Skin epidermis (tissue), 12 donors: Measurements from ENCODE around the gene PDZD2.

ENCODE experiments used
- H3K27ac ChIP-seq, 21 experiments: fragments of 200-600 bp; sonication (generic) in 11 of 21; one replicate each; pipeline ENCODE4 v1.5.0; 2020; ENCODE audit warnings: mild to moderate bottlenecking in 3 of 21, inconsistent platforms in 2 of 21, moderate library complexity in 2 of 21
- H3K4me3 ChIP-seq, 7 experiments: fragments of 200-600 bp; sonication (generic) in 2 of 7; one replicate each; pipeline ENCODE4 v1.5.0; 2020; ENCODE audit warnings: inconsistent platforms in 2 of 7, mild to moderate bottlenecking in 2 of 7, moderate library complexity in 1 of 7

Gene PDZD2

DNA sequence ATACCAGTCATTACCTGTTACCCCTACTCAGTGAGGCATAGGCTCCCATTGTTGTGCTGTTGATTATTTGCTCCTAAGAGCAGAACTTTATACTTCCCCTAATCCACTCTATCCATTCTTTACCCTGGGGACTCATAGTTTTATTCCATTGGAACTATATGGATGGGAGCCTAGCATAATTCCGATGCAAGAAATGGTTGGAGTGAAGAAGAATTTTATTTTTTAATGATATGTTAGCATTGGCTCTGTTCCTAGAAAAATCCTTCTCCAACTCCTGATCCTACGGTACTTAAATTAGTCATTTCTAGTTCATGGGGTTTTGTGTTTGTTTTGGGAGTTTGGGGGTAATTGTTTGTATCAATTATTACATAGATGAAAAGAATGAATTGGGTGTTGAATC is 343.7 kb downstream of the PDZD2 start:
- Histone ChIP-seq H3K27ac (no peak overlapping the region), H3K4me3 (no peak overlapping the region)

- no peak overlapping the region for H3K27ac ChIP-seq
- no peak overlapping the region for H3K4me3 ChIP-seq
Observed at GRCh38 chr5:31983851-31984250, 344.9 kb downstream of the PDZD2 start.

DNA sequence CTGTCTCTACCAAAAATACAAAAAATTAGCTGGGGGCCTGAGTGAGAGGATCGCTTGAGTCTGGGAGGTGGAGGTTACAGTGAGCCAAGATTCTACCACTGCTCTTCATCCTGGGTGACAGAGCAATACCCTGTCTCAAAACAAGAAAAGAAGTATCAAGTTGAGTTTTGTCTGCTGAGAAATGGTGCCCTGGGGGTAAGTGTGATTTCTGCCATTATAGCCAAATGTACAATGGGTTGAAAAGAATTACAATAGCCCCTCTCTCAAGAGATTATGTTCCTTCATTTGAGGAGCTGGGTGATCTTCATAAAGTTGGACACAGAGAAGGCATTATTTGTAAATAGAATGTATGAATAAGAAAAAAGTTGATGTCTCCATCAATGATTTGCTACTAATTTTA is 345.8 kb downstream of the PDZD2 start:
- Histone ChIP-seq H3K4me3 (no peak overlapping the region), H3K27ac (no peak overlapping the region)

DNA sequence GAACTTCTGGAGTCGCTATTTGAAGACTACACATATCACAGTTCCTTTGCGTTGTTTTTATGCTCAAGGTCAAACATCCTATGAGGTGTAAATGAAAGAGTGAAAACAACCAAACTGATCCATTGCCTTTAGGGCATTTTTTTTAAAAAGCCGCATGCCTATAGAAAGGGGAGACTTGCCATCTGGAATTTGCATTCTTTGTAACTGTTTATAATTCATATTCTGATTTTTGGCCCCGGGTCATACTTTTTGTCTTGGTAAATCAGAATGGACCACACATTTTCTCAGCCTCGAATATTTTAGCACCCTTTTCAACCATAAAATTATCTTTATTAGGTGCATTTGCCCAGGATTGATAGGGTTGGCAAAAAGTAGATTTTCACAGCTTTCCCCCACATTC is 347.2 kb downstream of the PDZD2 start:
- Histone ChIP-seq H3K4me3 (no peak overlapping the region), H3K27ac (no peak overlapping the region)

- Histone ChIP-seq H3K4me3 (no peak overlapping the region), H3K27ac (no peak overlapping the region)
Observed at GRCh38 chr5:31987985-31988710, 349.2 kb downstream of the PDZD2 start.

DNA sequence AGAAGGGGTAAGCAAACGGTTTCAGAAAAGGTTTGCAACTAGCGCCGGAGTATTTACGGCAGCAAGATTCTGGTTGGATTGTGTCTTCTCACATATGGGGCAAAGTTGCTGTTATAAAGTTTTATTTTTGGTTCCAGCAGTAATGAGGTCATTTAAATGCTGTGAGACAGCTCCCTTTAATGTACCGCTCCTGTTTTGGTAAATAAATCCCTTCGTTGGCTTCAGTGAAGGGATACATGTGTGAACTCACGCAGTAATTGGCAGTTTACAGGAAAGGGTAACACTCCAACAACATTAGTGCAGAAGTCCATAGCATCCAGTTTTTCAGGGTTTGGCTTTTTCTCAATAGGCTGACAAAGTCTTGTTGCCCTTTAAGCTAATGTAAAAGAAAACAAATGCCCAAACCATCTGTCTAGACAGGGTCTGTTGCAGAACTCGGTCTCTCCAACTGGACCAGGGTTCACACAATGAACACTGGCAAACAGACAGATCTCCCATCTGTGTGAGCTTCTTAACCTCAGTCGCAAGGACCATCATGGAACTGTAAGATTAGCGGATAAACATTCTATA is 351.2 kb downstream of the PDZD2 start:
- no peak overlapping the region for H3K4me3 ChIP-seq

GRCh38 chr5:31990701-31991110 is 351.8 kb downstream of the PDZD2 start:
- H3K27ac ChIP-seq, result peak overlapping the region in 1 of 21 experiments; percentile 43

More for the DNA sequence above, 351.2 kb downstream of the PDZD2 start:
- peak overlapping the region in 1 of 21 experiments; percentile 43 for H3K27ac ChIP-seq

GRCh38 chr5:31992377-31992776 is 353.4 kb downstream of the PDZD2 start:
- no peak overlapping the region for H3K27ac ChIP-seq
- no peak overlapping the region for H3K4me3 ChIP-seq

More at GRCh38 chr5:31990701-31991110, 351.8 kb downstream of the PDZD2 start:
- no peak overlapping the region for H3K4me3 ChIP-seq

DNA sequence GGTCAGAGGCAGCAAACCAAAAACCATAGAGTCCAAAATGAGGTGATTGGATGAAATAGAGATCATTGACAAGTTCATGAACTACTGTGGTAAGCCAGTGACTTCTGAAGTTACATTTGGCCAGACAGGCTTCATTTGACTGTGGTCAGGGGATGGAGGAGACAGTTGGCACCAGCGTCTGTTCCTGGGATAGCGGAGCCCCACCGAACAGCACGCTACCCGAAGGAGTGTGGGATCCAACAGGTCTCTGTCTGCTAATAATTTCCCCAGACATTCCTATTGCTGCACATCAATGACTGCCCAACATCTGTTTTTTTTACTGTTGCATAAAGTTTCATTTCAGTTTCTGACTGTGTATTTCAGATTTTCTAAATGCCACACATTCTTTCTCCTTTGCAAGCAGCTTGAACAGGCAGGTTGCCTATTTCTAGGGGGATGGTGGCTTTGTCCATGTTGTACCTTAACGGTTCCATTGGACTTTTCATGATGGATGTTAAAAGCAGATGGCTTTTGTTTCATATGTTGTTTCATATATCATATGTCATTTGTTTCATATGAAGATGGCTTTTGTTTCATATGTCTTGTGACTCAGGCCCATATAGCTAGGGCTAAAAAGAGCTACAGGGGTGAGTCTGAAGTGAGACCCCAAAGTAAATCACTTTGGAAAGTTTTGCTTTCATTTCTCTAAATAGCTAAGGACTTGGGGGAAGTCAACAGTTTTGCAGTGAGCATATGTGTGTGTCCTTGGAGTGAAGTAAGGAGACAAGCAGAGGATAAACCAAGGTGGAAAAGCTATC is 354.4 kb downstream of the PDZD2 start:
- no peak overlapping the region for H3K4me3 ChIP-seq
- no peak overlapping the region for H3K27ac ChIP-seq

- Histone ChIP-seq H3K27ac (no peak overlapping the region), H3K4me3 (no peak overlapping the region)
Observed at GRCh38 chr5:31995006-31995405, 356.1 kb downstream of the PDZD2 start.

- no peak overlapping the region for H3K4me3 ChIP-seq
- H3K27ac ChIP-seq, result no peak overlapping the region
Observed at GRCh38 chr5:31995714-31996113, 356.8 kb downstream of the PDZD2 start.

- no peak overlapping the region for H3K27ac ChIP-seq
- H3K4me3 ChIP-seq, result no peak overlapping the region
Observed at GRCh38 chr5:31996909-31997308, 358.0 kb downstream of the PDZD2 start.

- Histone ChIP-seq H3K27ac (no peak overlapping the region), H3K4me3 (no peak overlapping the region)
Observed at GRCh38 chr5:31999470-31999869, 360.5 kb downstream of the PDZD2 start.

- Histone ChIP-seq H3K27ac (no peak overlapping the region), H3K4me3 (no peak overlapping the region)
Observed at GRCh38 chr5:32000731-32001130, 361.8 kb downstream of the PDZD2 start.

- Histone ChIP-seq H3K4me3 (no peak overlapping the region), H3K27ac (no peak overlapping the region)
Observed at GRCh38 chr5:32001284-32001683, 362.4 kb downstream of the PDZD2 start.

GRCh38 chr5:32001707-32002106 is 362.8 kb downstream of the PDZD2 start:
- H3K27ac ChIP-seq, result no peak overlapping the region
- H3K4me3 ChIP-seq, result no peak overlapping the region

- Histone ChIP-seq H3K27ac (no peak overlapping the region), H3K4me3 (no peak overlapping the region)
Observed at GRCh38 chr5:32002755-32003154, 363.8 kb downstream of the PDZD2 start.

- no peak overlapping the region for H3K27ac ChIP-seq
Observed at GRCh38 chr5:32003981-32004380, 365.1 kb downstream of the PDZD2 start.

DNA sequence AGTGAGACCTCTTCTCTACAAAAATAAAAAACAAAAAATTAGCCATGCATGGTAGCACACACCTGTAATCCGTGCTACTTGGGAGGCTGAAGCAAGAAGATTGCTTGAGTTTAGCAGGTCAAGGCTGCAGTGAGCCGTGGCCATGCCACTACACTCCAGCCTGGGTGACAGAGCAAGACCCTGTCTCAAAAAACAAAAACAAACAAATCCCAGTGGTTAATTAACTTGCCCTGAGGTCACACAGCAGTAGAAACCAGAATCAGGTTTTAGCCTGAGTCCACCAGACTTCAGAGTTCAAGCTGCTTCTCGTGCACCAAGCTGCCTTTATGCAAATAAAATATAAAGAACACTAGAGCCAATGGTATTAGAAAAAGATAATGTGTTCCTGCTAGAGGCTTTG is 365.5 kb downstream of the PDZD2 start:
- Histone ChIP-seq H3K27ac (no peak overlapping the region), H3K4me3 (no peak overlapping the region)

More at GRCh38 chr5:32003981-32004380, 365.1 kb downstream of the PDZD2 start:
- no peak overlapping the region for H3K4me3 ChIP-seq

GRCh38 chr5:32008746-32009145 is 369.8 kb downstream of the PDZD2 start:
- H3K4me3 ChIP-seq, result no peak overlapping the region

DNA sequence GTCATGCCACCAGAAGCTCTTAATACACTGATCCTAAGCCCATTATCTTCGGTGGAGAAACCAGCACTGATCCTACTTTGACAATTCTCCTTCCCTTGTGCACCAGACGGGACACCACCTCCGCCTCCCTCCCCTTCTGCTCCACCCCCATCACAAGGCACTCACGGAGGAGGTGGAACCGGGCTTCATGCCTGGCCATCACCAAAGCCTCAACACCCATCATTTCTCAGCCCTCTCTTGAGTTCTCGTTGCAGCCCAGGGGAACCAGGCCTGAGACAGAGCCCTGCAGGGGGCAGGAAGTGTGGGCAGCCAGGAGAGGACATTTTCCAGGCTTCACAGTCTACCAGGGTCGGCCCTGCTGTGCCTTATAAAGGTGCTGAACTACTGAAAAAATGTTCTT is 374.7 kb downstream of the PDZD2 start:
- Histone ChIP-seq H3K4me3 (no peak overlapping the region), H3K27ac (no peak overlapping the region)

More at GRCh38 chr5:32008746-32009145, 369.8 kb downstream of the PDZD2 start:
- H3K27ac ChIP-seq, result no peak overlapping the region
